ENCODE measurements around the gene IMMP2L.
A peak's percentile ranks its signal among the peaks of the same experiment; 100 is the strongest.
"Not testable (repeated sequence)": the region's sequence is repeated elsewhere in the genome, so short reads cannot be mapped to it uniquely, and the experiment has no call there.

The IMMP2L gene

GRCh38 chr7:111561904-111562732 is at the start of gene IMMP2L:
TSS of gene IMMP2L (minus strand) at chr7:111562492.
- DNase-seq: peak; percentile 37

GRCh38 chr7:111609483-111610254 is 47.4 kb upstream of the IMMP2L start:
- DNase-seq: not testable (repeated sequence)

- no peak for DNase-seq
These were observed 45.3 kb upstream of the IMMP2L start for GRCh38 chr7:111607621-111608020.

GRCh38 chr7:111605246-111605645 is 43.0 kb upstream of the IMMP2L start:
- no peak for DNase-seq

GRCh38 chr7:111600091-111600490 is 37.8 kb upstream of the IMMP2L start:
- DNase-seq: no peak

- DNase-seq: no peak
These were observed 33.5 kb upstream of the IMMP2L start for GRCh38 chr7:111595780-111596179.

GRCh38 chr7:111594602-111595001 is 32.3 kb upstream of the IMMP2L start:
- no peak for DNase-seq

GRCh38 chr7:111593343-111593742 is 31.1 kb upstream of the IMMP2L start:
- no peak for DNase-seq

GRCh38 chr7:111588065-111588433 is 25.8 kb upstream of the IMMP2L start:
- DNase-seq: no peak

- no peak for DNase-seq
These were observed 25.2 kb upstream of the IMMP2L start for GRCh38 chr7:111587410-111588064.

- DNase-seq: no peak
These were observed 24.6 kb upstream of the IMMP2L start for GRCh38 chr7:111586711-111587409.

GRCh38 chr7:111581784-111582488 is 19.6 kb upstream of the IMMP2L start:
- not testable (repeated sequence) for DNase-seq

GRCh38 chr7:111581207-111581606 is 18.9 kb upstream of the IMMP2L start:
- not testable (repeated sequence) for DNase-seq

- no peak for DNase-seq
These were observed 16.5 kb upstream of the IMMP2L start for GRCh38 chr7:111578754-111579153.

- DNase-seq: no peak
These were observed 9.4 kb upstream of the IMMP2L start for GRCh38 chr7:111571720-111572119.

- DNase-seq: no peak
These were observed 6.7 kb upstream of the IMMP2L start for GRCh38 chr7:111568870-111569462.

GRCh38 chr7:111568419-111568818 is 6.1 kb upstream of the IMMP2L start:
- DNase-seq: no peak

- DNase-seq: no peak
These were observed 1.8 kb upstream of the IMMP2L start for GRCh38 chr7:111564078-111564477.

- no peak for DNase-seq
These were observed 713 bp downstream of the IMMP2L start for GRCh38 chr7:111561654-111561903.

- DNase-seq: no peak
These were observed 1.3 kb downstream of the IMMP2L start for GRCh38 chr7:111560773-111561653.

GRCh38 chr7:111558991-111559390 is 3.3 kb downstream of the IMMP2L start:
- DNase-seq: no peak
